AG04450 (cell line): ENCODE data around the gene S100A5. TPM values are rescaled to one million over a fixed set of nuclear protein-coding genes. Genes with fewer than 3 reads are reported as not detected.

Experiments used
- CTCF ChIA-PET: fragments of 300-600, 350-600 bp; formaldehyde crosslinking; extraction: SDS; loops from one replicate; lab custom pipeline; 2022; ENCODE audit warnings: antibody characterized with exemption, inconsistent platforms; lab: Charles Lee
- POLR2A ChIA-PET: fragments of 350-600 bp; formaldehyde crosslinking; extraction: SDS; loops from one replicate; lab custom pipeline; 2021; ENCODE audit warnings: antibody characterized with exemption, inconsistent platforms; lab: Yijun Ruan, JAX
- DNase-seq: peaks from one replicate; pipeline ENCODE4 v3.0.0-alpha.2; 2011; ENCODE audit warnings: low read depth, low spot score
- H3K27ac ChIP-seq: one replicate; pipeline ENCODE4 v1.5.1; 2012; ENCODE audit warnings: low read depth, low read length, control low read depth
- H3K27me3 ChIP-seq: one replicate; pipeline ENCODE4 v1.6.0; 2012; ENCODE audit warnings: low read length; ENCODE audit not compliant: control insufficient read depth, insufficient read depth
- H3K4me3 ChIP-seq: 2 replicates; pipeline ENCODE4 v1.5.1; 2011; ENCODE audit warnings: mild to moderate bottlenecking, low read depth, low read length, control low read depth
- H3K9me3 ChIP-seq: 2 replicates; pipeline ENCODE4 v1.5.1; 2012; ENCODE audit warnings: low read length; ENCODE audit not compliant: control insufficient read depth, insufficient read depth
- CTCF ChIP-seq: IDR thresholded peaks from 2 replicates; pipeline ENCODE4 v1.5.1; 2011; ENCODE audit warnings: low read depth, low read length, control low read depth, inconsistent platforms
- polyA plus RNA-seq: library from polyadenylated mRNA; depleted of rRNA; stranded (reverse); fragments of >200 nt; gene quantifications from 2 replicates; pipeline ENCODE4 v1.2.3, GENCODE V29; 2011

S100A5 gene
- polyA plus RNA-seq, 1 experiment: 0.42 TPM

DNA sequence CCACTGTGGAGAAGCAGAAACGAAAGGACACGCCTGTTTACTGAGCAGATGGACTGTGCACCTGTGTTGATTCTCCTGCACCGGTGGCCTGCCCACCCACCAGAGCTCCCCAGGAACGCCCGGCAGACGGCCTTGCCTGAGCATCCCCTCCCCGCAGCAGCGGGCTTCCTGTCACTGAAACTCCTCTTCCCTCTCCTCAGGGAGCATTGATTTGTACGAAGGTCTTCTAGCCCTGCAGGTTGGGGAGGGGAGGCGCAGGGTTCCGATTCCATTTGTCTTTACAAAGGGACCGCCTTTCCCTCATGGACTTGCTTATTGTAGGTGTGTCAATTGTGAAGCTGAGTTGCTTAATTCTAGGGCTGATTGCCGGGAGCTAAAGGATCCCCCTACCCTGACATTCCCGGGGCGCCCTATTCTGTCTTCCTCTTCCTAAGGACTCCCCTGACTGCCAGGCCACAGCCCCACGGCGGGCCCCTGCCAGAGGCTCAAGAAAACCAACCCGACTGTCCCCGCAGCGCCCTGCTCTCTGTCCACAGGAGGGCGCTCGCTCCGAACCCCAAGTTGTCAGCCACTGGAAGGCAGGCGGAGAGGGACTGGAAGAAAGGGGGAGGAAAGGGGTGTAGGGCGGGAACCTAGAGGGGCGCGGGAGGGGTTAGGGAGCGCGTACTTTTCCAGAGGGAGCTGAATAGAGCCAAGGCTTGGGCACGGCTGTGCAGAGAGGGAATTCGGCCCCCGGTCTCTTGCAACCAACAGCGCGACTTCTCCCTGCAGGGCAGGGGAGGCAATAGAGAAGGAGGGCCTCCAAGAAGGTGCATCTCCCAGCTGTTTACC, 7.8 kb downstream of the S100A5 start:
- CTCF ChIA-PET: interaction anchor here (0.5 to 4.1 kb wide), 52 partner anchors 9 to 305 kb away, joined by 3 to 165 read pairs (median 6); partner anchors contain the start of genes CHTOP, S100A1, S100A13 and S100A16
- H3K27me3 ChIP-seq: no peaks in the 10 kb centered on the region
- DNase-seq: peak; percentile 52
- POLR2A ChIA-PET: interaction anchor here (0.6 to 5.2 kb wide), 7 partner anchors 21 to 94 kb away, joined by 3 to 76 read pairs (median 6); partner anchors contain the start of genes S100A13 and S100A2
- no peaks in the 10 kb centered on the region; the same call in 1 of the 2 replicates for H3K9me3 ChIP-seq
- peak; percentile 88 for TF ChIP-seq CTCF
- peak overlapping the region; percentile 96 for H3K27ac ChIP-seq
- peak overlapping the region; percentile 98 for H3K4me3 ChIP-seq

DNA sequence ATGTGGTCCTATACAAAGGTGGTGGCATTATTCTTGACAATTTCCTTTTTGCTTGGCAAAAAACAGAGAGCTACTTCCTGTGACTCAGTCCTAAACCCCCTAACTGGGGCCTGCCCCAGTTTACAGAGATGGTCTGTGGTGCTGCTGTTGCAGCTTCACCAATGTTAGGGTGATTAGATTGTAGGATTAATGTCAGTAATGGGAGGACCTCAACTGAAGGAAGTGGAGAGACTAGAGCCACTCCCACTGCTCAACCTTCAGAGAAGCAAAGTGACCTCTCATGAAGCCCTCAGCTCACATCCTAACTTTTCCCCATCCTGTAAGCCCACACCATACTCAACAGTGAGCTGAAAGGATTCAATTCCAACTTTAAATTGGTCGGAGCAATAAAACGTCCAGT, 8.6 kb downstream of the S100A5 start:
- no peak for DNase-seq
- Histone ChIP-seq H3K4me3 (no peak overlapping the region), H3K9me3 (no peaks in the 10 kb centered on the region; the same call in 1 of the 2 replicates), H3K27me3 (no peaks in the 10 kb centered on the region), H3K27ac (no peak overlapping the region)
- ChIA-PET CTCF (interaction anchor here (0.6 to 4.1 kb wide), 26 partner anchors 8 to 306 kb away, joined by 3 to 165 read pairs (median 12); partner anchors contain the start of genes CHTOP, S100A1, S100A13 and S100A2), POLR2A (interaction anchor here (0.6 to 5.2 kb wide), 6 partner anchors 20 to 102 kb away, joined by 3 to 76 read pairs (median 4); partner anchors contain the start of genes CHTOP and S100A2)
- no peak for TF ChIP-seq CTCF

DNA sequence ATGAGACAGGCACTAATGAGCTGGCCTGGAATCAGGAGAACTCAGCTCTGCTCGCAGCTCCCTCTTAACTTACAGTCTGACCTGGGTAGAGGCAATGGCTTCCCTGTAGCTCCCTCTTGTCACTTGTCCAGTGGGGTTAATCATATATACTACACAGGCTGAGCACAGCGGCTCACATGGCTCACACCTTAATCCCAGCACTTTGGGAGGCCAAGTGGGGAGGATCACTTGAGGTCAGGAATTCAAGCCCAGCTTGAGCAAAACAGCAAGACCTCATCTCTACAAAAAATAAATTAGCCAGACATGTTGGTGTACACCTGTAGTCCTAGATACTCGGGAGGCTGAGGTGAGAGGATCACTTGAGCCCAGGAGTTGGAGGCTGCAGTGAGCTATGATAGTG, 9.1 kb downstream of the S100A5 start:
- no peak for TF ChIP-seq CTCF
- H3K9me3 ChIP-seq: no peaks in the 10 kb centered on the region; the same call in 1 of the 2 replicates
- POLR2A ChIA-PET: interaction anchor here (1.1 to 5.2 kb wide), 3 partner anchors 33 to 102 kb away, joined by 3 to 76 read pairs (median 20); partner anchors contain the start of genes CHTOP and S100A2
- no peak overlapping the region for H3K4me3 ChIP-seq
- no peaks in the 10 kb centered on the region for H3K27me3 ChIP-seq
- H3K27ac ChIP-seq: no peak overlapping the region
- CTCF ChIA-PET: interaction anchor here (0.7 to 4.1 kb wide), 19 partner anchors 10 to 180 kb away, joined by 3 to 165 read pairs (median 20); partner anchors contain the start of genes CHTOP, S100A1, S100A13 and S100A2
- DNase-seq: no peak

GRCh38 chr1:153527683-153528040, 13.1 kb downstream of the S100A5 start:
- POLR2A ChIA-PET: no interaction called here

More at GRCh38 chr1:153527683-153528040, 13.1 kb downstream of the S100A5 start:
- H3K4me3 ChIP-seq: no peak overlapping the region
- no peaks in the 10 kb centered on the region for H3K27me3 ChIP-seq
- no peak for TF ChIP-seq CTCF
- no peak for DNase-seq
- CTCF ChIA-PET: interaction anchor here (0.6 to 2.8 kb wide), 4 partner anchors 17 to 59 kb away, joined by 3 to 14 read pairs (median 5); no protein-coding TSS in a partner anchor
- H3K9me3 ChIP-seq: no peaks in the 10 kb centered on the region
- H3K27ac ChIP-seq: no peak overlapping the region
